ENCODE measurements around the gene SMARCAD1.
"Not testable (repeated sequence)": the region's sequence is repeated elsewhere in the genome, so short reads cannot be mapped to it uniquely, and the experiment has no call there.

The SMARCAD1 gene

DNA sequence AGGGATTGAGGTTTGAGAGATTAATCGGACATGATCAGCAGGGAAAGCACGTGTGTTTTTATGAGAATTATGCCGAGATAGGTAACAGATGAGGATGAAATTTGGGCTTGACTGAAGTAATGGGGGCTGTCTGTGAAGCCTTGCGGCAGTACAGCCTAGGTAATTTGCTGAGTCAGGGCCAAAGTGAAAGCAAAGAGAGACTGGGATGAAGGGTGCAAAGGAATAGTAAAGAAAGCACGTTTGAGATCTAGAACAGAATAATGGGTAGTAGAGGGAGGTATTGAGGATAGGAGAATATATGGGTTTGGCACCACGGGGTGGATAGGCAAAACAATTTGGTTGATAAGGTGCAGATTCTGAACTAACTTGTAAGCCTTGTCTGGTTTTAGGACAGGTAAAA is 87.8 kb downstream of the SMARCAD1 start:
- DNase-seq = not testable (repeated sequence)

DNA sequence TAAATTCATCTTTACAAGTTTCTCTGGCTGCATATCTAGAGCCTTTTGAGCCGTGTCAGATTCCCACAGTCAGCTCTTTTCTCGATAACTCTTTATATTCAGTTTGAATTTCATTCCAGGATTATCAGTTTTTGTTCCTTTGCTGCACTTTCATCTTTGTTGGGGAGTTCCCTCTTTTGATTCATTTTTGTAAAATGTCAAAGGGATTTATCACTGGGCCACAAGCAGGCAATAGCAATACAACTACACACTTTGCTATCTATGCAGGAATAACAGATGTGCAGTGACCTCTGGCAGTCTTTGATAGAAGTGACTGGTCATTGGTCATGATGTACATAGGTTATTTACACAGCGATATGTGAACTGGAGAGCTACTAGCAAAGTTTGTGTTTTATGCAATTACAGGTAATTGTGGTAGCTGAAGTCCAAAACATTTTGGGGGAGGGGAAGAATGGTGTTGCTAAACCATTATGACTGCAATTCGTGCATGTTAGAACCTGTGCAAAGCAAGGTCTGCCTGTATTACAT is 91.1 kb downstream of the SMARCAD1 start:
- DNase-seq = no peak

DNA sequence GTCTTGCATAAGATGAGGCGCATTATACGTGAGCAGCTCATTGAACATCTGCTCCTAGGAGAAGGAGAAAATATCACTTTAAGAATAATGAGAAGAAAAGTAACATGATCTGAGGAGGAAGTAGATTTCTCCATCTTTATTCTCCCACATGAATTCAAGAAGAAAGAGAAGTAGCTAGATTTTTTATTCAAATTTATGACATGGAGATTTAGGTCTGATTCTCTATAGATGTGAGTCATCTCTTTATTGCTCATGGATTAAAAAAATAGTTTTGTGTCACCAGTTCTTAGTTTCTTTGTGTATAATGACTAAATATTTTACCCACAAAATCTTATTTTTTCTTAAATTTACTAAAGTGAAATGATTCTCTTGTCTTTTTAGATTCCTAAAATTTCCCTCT is 94.5 kb downstream of the SMARCAD1 start:
- DNase-seq = no peak

DNA sequence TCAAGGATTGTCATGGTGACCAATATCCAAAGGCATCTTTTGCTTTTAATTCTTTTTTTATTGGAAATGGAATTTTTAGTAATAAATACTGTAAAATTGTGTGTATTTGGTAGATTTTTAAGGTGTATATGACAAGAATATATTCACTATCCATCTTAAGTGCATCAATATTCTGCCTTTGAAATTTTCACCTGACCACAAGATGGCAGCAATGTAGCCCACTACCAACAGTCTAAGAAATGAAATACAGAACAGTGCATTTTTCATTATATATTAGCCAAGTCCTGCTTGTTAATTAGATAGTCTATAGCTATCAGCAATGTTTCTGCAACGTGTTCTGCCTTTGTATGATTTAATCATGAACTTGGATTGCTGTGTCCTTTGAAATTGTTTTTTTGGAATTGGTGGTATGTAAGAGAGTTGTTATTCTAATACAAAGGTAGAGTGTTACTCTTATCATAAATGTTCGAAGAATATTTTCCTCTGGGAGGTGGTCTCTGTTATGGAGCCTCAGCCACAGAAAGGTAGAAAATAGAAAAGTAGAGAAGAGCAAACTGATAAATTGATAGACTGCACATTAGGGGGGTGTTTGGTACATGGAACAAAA is 96.8 kb downstream of the SMARCAD1 start:
- DNase-seq = no peak

DNA sequence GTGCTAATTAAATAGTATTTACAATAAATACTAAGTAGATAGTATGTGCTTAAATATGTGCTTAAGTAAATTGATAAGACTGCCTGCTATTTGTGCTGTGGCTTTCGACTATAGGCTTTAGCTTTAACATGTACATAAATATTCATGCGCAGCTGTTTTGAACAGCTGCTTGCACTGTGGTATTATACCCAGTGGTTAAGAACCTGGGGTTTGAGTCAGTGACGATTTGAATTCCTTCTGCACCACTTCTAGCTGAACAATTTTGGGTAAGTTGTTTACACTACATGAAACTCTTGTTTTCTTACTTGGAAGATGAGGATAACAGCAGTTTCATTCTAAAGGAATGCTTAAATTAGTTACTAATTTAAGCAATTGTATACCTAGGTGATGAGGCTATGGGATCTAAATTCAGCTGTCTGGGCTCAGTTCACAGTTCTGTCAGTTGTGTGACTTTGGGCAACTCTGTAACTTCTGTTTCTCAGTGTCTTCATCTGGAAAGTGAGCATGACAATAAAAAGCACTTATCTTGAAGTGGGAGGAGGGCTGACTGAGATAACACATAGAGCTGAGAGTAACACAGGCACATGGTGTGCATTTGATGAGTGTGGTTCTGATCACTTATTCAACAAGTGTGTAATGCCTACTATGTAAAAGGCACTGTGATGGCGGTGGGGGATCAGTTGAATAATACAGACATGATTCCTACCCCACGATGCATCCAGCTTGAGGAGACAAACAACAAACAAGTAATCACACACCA is 98.0 kb downstream of the SMARCAD1 start:
- DNase-seq = no peak

DNA sequence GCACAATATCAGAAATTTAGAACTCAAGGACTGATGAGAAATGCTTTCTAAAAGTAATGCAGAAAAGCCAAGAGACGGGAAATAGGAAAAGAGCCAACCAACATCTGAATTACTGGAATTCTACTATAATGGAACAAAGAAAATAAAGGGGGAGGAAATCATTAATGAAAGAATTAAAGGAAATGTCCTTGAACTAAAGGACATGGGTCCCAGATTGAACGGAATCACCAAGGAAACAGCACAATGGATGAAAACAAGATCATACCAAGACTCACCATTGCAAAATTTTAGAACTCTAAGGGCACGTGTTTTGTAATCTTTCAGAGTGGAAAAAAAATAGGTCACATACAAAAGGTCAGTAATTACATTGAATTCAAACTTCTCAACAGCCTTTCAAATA is 99.0 kb downstream of the SMARCAD1 start:
- DNase-seq = no peak

DNA sequence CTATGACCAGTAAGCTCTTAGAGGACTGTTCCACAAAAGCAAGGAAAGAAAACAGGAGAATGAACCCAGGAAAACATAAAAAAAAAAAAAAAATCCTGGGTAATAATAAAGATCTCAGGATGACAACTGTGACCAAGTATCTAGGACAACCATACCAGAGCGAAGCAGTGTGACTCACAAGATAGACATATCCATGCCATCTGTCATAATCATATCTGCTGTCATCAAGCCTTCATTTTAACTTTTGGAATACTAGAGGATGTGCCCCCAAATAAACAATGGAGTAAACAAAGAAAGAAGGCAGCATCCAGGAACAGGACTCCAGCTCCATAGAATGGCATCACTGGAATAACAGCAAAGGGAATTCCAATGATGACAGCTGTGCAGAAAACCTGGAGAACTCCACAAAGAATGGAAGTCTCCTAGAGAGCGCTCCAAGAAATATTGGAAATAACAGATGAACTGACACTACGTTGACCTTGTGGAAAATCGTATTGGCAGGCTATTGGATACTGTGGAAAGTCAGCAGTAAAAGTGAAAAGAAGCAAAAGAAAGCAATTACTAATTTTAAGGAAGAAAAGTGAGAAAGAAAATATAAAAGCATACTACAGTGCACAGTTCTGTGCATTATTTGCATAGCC is 99.7 kb downstream of the SMARCAD1 start:
- DNase-seq = no peak

DNA sequence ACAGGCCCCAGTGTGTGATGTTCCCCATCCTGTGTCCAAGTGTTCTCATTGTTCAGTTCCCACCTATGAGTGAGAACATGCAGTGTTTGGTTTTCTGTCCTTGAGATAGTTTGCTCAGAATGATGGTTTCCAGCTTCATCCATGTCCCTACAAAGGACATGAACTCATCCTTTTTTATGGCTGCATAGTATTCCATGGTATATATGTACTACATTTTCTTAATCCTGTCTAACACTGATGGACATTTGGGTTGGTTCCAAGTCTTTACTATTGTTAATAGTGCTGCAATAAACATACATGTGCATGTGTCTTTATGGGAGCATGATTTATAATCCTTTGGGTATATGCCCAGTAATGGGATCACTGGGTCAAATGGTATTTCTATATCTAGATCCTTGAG is 112.3 kb downstream of the SMARCAD1 start:
- not testable (repeated sequence) for DNase-seq

DNA sequence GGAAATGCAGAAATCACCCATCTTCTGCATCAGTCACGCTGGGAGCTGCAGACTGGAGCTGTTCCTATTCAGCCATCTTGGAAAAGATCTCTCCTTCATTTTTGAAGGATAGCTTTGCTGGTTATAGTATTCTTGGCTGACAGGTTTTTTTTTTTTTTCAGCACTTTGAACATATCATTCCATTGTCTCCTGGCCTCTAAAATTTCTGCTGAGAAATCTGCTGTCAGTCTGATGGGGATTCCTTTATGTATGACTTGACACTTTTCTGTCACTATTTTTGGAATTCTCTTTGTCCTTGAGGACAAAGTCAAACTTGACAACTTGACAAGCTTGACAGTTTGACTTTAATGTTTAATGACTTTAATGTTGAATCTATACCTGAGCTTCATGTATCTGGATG is 118.2 kb downstream of the SMARCAD1 start:
- no peak for DNase-seq

DNA sequence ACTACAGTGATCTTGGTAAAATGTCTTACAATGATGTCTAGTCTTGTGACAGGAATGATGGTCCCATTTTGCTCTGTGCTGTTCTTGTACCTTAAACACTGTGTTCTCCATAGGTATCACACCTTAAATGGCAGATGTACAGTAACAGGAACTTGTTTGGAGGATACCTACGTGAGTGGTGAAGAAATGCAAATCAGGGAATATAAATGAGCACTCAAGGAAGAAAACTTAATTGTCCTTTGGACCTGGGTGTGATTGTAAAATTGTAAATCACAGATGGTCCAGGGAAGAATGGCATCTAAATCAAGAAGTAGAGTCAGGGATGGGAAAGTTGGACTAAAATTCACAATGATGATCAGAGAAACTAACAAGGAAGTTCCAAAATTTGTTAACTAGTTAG is 122.3 kb downstream of the SMARCAD1 start:
- DNase-seq = no peak

DNA sequence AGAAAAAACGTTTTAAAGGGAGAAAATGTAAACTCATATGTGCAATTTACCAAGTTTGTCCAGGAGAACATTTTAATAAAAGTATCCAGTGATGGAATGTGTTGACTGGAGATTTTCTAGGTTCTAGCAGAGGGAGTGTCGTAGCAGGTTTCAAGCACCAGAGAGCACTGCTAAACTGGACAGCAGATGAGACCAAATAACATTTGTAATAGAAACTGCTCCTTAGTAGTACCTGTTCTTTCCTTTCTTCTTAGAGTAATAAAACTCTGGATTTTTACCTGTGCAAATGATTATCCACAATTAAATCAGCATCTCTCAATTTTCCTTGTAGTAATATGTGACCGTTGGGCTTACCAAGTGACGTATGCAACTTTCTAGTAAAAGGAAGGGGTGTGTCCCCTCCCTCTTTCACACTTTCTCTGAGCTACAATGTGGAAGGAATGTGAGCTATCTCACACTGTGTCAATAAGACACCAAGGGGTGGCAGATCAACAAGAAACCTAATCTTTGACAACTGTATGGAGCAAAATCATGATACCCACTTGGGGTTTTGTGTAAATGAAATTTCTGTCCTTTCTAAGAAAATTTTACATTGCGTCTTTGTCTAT is 125.4 kb downstream of the SMARCAD1 start:
- DNase-seq = no peak

DNA sequence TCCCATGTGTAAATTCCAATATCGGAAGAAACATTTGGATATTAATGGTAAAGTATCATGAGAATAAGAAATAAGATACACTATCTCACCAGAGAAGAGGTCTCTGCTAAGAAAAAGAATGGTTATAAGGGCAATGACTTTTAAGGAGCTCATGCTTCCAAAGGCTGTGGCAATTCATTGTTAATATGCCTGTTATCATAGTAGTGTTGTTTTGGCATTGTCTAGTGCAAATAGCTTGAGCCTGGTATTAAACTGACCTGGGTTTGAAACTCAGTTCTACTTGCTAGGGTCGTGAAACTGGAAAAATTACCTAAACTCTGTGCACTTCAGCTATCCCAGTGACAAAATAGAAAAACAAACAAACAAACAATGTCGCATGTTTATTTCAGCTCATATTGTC is 126.2 kb downstream of the SMARCAD1 start:
- DNase-seq = no peak

DNA sequence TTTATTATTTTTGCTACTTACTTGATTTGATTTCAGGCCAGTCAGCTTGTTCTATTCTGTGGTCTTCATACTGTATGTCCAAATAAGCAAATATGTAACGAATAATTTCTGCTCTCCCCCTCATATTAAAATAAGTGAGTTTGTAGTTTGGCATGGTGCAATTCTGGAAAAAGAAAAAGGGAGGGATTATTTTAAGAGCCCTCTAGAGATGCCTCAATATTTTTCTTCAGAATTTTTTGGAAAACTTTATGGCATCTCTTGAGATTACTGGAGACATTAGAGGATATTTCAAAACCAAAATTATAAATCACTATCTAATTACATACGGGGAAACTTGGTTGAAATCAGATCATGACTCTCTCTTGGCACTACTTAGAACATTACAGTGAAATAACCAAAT is 126.8 kb downstream of the SMARCAD1 start:
- no peak for DNase-seq

DNA sequence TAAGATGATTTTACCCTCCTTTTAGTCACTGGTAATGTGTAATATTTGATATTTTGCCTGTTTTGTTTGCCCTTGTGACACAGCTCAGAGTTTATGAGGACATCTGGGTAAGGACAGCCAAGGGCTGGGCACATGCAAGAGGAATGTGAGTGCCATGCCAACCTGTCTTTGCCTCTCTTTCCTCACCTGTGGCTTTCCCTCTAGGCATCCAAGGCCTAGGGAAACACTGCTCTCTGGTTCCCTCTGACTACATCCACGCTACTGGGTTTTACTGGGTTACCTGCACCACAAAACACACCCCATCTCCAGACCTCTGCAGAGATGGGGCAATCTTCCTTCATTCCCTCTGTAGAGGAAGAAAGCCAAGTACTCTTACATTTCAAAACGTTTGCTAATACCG is 127.3 kb downstream of the SMARCAD1 start:
- no peak for DNase-seq

DNA sequence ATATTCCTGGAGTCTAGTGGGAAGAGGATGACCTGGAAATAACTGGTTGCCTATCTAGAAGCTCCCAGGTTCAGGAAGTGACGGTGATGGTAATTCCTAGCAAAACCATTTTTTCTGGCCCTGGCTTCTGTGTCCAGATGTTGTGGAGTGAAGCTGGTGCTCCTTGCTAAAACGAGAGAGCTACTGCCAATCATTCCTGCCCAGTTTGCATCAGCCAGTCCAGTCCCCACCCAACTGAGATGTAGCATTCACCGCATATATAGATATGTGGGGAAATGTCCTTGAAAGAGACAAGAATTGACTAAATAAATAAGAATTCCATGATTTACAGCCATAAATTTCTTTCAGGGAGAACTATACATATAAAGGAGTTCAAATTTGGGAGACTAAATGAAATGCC is 128.6 kb downstream of the SMARCAD1 start:
- DNase-seq = no peak

DNA sequence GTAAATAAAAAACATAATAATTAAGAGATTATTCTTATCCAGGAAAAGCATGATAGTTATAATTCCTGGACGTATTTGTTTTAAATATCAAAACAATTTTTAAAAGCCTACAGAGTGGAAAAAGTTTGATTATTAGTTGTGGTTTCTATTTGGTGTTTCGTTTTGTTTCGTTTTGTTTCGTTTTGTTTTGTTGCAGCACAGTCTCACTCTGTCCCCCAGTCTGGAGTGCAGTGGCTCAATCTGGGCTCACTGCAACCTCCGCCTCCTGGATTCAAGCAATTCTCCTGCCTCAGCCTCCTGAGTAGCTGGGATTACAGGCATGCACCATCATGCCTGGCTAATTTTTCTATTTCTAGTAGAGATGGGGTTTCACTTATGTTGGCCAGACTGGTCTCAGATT is 129.1 kb downstream of the SMARCAD1 start:
- not testable (repeated sequence) for DNase-seq

DNA sequence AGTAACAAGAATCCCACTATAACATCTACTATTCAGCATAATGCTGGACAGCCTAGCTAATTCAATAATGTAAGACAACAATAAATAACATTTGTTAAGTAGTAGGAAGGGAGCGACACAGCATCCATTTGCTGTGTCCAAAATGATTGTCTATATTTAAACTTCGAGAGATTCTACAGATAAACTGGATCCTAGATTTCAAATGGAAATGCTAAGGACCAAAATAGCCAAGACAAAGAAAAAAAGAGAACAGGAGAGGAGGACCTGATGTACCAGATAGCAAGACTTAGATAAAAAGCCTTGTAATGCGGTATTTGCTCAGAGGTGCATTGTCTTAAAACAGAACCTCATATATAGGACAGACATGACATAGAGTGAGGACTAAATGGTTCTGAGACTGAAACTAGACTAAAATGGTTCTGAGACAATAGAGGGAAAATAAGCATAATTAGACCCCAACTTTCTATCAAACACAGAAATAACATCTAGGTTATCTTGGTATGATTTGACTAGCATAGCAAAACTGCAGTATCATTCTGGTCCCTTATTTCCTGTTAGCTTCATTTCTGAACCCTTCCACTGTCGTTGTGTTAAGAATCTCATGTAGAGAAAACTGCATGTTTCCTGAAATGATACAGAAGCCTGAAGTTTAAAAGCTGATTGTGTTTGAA is 131.2 kb downstream of the SMARCAD1 start:
- no peak for DNase-seq

DNA sequence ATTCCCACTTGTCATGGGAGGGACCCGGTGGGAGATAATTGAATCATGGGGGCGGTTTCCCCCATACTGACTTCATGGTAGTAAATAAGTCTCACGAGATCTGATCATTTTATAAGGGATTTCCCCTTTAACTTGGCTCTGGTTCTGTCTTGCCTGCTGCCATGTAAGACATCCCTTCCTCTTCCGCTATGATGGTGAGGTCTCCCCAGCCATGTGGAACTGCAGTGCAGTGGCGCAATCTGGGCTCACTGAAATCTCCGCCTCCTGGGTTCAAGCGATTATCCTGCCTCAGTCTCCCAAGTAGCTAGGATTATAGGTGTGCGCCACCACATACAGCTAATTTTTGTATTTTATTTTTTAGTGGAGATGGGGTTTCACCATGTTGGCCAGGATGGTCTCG is 132.1 kb downstream of the SMARCAD1 start:
- DNase-seq = peak; percentile 15

All from stimulated activated CD4-positive, alpha-beta T cell treated with anti-CD3 and anti-CD28 coated beads, Interleukin-1b, Interleukin-23, amount 100 ng/mL, for 48 hours (primary cell).